GM12878 (cell line): Measurements from ENCODE around the gene AKAP5. TPM values are rescaled to one million over a fixed set of nuclear protein-coding genes. Genes with fewer than 3 reads are reported as not detected.

Experiments
- BCL11A ChIP-seq: IDR thresholded peaks from 2 replicates; pipeline ENCODE4 v1.6.1; 2011; ENCODE audit warnings: low read depth, low read length
- HCFC1 ChIP-seq: fragments of 150-350 bp; IDR thresholded peaks from 2 replicates; pipeline ENCODE4 v1.6.1; 2014; ENCODE audit warnings: low read length
- IKZF1 ChIP-seq: fragments of 450-650 bp; conservative IDR thresholded peaks from 2 replicates; pipeline ENCODE4 v1.6.1; 2017; ENCODE audit warnings: antibody characterized with exemption, mild to moderate bottlenecking
- MLLT1 ChIP-seq: fragments of 450-650 bp; IDR thresholded peaks from 2 replicates; pipeline ENCODE4 v1.6.1; 2016; ENCODE audit warnings: mild to moderate bottlenecking
- MTA3 ChIP-seq: IDR thresholded peaks from 2 replicates; pipeline ENCODE4 v1.6.1; 2012; ENCODE audit warnings: low read length, inconsistent platforms, borderline replicate concordance
- NRF1 ChIP-seq: conservative IDR thresholded peaks from 2 replicates; pipeline ENCODE4 v1.6.1; 2011; ENCODE audit warnings: mild to moderate bottlenecking, low read depth, low read length, improper control_type of control experiment
- POLR2AphosphoS2 ChIP-seq: IDR thresholded peaks from 2 replicates; pipeline ENCODE4 v1.6.1; 2011; ENCODE audit warnings: low read depth, mild to moderate bottlenecking, low read length, improper control_type of control experiment, moderate library complexity
- RAD51 ChIP-seq: fragments of 450-650 bp; IDR thresholded peaks from 2 replicates; pipeline ENCODE4 v1.6.1; 2016; ENCODE audit warnings: moderate library complexity, mild to moderate bottlenecking, inconsistent platforms
- RCOR1 ChIP-seq: conservative IDR thresholded peaks from 2 replicates; pipeline ENCODE4 v1.6.1; 2012; ENCODE audit warnings: low read depth, low read length, improper control_type of control experiment
- RELA ChIP-seq: fragments of 450-650 bp; IDR thresholded peaks from 2 replicates; pipeline ENCODE4 v1.8.0; 2014; ENCODE audit warnings: borderline replicate concordance; ENCODE audit not compliant: partially characterized antibody
- RELB ChIP-seq: fragments of 450-650 bp; IDR thresholded peaks from 2 replicates; pipeline ENCODE4 v1.6.1; 2017; ENCODE audit warnings: low read depth, mild to moderate bottlenecking, moderate library complexity
- SKIL ChIP-seq: fragments of 450-650 bp; IDR thresholded peaks from 2 replicates; pipeline ENCODE4 v1.6.1; 2017; ENCODE audit warnings: mild to moderate bottlenecking, low read depth, inconsistent platforms; ENCODE audit not compliant: poor library complexity, severe bottlenecking
- ZNF622 ChIP-seq: fragments of 450-650 bp; IDR thresholded peaks from 2 replicates; pipeline ENCODE4 v1.6.1; 2017; ENCODE audit warnings: mild to moderate bottlenecking, inconsistent platforms
- polyA plus RNA-seq, 11 experiments: library from polyadenylated mRNA; depleted of rRNA in 4 of 11; unstranded in 6 of 11; stranded (reverse) in 5 of 11; fragments of >200 nt; fragmentation: Nextera tagmentation in 4 of 11; fragmentation: Illumina TruSeq in 1 of 11; extraction: Ambion mirVana in 4 of 11; extraction: Trizol in 1 of 11; gene quantifications; 1 replicate in 1 of 11; 2 replicates in 10 of 11; pipeline versions ENCODE4 v1.2.1 to v1.2.3, GENCODE V29; 2011 to 2016; ENCODE audit warnings: inconsistent platforms in 2 of 11, missing spikeins in 2 of 11, low read depth in 1 of 11
- total RNA-seq, 4 experiments: library from RNA; depleted of rRNA in 3 of 4; stranded (reverse); fragments of >200 nt in 3 of 4; fragmentation: Illumina TruSeq in 1 of 4; extraction: Trizol in 1 of 4; gene quantifications; 2 replicates each; pipeline versions ENCODE4 v1.2.1 to v1.2.3, GENCODE V29; 2013 to 2021

The AKAP5 gene
- total and polyA plus RNA-seq, 10 of the 15 experiments (the other 5 are each of a cell fraction or from before 2014, with no cell fraction given) = 0.45 to 5.1 (median 1.7) TPM

- no peak for TF ChIP-seq RAD51
- no peak for TF ChIP-seq NRF1
- TF ChIP-seq MLLT1 = peak; percentile 69
- TF ChIP-seq SKIL = peak; percentile 12
- TF ChIP-seq HCFC1 = no peak
- TF ChIP-seq MTA3 = peak; percentile 78; the same call in 1 of the 2 replicates
- TF ChIP-seq RELA = no peak
- no peak for TF ChIP-seq RCOR1
- TF ChIP-seq RELB = no peak
- no peak for TF ChIP-seq BCL11A
- TF ChIP-seq POLR2AphosphoS2 = no peak
- no peak for TF ChIP-seq IKZF1
- no peak for TF ChIP-seq ZNF622
These were observed 37.7 kb downstream of the AKAP5 start (continued) for GRCh38 chr14:64502887-64503433.
